A549 treated with AZD9567 at 1 μM for 4 hours (cell line): Measurements from ENCODE around the gene PTGES3. TPM values are rescaled to one million over a fixed set of nuclear protein-coding genes. Genes with fewer than 3 reads are reported as not detected.

Source experiments
- total RNA-seq: library from RNA; stranded (reverse); fragments of 200-300 nt; extraction: Qiagen RNA extraction; gene quantifications from 5 replicates; pipeline ENCODE4 v1.2.3, GENCODE V29; 2022; ENCODE audit not compliant: insufficient read depth

PTGES3 gene, protein sequence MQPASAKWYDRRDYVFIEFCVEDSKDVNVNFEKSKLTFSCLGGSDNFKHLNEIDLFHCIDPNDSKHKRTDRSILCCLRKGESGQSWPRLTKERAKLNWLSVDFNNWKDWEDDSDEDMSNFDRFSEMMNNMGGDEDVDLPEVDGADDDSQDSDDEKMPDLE
- total RNA-seq = 353 to 461 TPM (median 388 TPM) in 5 replicates

DNA sequence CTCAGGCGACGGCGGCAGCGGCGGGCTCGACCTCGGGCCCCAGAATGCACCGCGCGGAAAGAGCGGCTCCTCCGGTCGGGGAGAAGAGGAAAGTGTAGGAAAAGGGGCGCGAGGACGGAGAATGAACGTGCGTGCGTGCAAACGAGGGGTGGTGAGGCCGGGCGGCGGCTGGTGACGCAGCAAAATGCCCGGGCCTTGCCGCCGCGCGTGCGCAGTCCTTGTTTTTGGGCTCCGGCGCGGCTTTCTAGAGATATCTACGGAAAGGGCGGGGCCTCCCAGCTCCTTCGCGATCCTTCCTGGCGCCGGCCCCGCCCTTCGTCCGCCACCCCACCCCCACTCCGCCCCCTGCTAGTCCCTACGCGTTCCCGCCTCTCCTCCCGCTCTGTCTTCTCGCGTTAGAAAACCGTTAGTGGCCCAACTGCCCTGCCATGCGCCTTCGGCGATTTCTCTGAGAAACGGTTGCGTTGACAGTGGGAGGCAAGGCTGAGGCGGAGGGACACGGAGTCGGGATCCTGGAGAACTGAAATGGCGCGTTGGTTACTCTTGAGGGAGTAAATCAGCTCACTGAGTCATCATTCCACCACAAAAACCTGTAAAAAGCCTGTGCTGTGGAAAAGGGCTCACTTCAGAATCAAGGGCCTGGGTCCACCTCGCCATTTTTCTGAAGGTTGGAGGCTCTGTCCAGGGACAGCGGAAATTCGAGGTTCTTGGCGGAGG lies at the start of gene PTGES3:
TSS of gene PTGES3 (minus strand) at position 156 of the 717 bp plus-strand sequence. CDS start 285 bp downstream, outside the sequence.

DNA sequence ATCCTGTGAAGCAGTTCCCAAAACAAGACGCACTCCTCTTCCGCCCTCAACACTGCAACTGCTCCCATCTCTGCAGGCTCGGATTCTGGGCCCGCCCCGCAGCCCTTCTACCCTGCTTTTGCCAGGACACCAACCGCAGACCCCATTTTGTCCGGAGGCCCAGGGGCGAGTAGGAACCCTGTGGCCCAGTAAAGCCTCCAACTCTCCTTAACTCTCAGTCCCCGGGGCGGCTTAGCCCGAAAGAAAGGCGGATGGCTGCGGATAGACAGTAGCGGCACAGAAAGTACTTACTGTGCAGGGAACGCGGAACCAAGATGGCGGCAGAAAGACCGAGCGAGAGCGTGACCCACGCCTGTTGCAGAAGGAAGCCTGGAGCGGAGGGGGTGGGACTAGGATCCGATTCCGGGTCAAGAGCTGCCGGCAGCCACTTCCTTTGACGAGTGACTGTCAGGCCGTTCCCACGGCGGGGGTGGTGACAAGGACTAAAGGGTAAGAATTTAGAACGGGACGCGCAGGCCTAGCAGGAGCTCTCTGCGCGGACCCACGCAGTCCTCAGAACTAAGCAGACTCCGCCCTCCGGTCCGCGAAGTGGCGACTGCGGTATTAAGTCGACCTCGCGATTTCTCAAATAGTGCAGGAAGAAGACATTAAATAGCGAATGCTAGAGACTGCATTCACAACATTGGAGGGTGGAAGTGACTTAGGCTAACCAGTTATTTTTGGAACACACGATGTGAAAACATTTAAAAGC lies 37.1 kb upstream of the PTGES3 start, which contains the start of gene NACA:
TSS of gene NACA (minus strand) at position 328 of the 751 bp plus-strand sequence. CDS start 778 bp downstream, outside the sequence.

DNA sequence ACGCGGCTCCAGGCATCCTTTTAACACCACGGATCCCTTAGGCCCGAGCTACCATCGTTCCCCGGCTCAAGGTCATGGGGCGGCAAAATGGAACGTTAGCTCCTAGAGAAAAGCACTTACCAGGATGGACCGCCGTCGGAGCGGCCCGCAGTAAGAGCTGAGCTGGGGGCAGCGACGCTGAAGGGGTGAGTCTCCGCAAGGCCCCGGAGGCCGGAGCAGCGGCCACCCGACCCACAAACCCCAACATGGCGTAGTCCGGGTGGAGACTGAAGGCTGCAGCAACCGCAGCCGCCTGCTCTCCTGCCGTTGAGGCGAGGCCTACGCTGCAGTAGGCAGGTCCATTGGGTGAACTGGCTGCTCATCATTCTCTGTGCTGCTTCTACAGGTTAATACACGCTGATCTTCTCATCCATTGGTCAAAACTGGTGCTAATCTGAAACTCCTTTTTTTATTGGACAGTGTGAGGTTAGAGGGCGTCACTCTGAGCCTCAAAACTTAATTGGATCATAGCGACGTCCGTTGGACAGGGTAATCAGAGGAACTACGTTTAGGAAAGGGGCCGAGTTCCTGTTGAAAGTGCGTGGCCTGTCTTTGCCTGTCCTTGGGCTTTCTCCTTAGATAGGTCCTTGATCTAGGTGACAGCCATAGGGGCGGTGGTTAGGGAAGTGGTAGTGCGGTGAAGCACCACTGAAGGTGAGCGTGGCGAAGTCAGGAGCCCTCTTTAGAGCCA lies 42.2 kb downstream of the PTGES3 start, which contains the start of gene ATP5F1B:
TSS of gene ATP5F1B (minus strand) at position 268 of the 730 bp plus-strand sequence. CDS start at position 247, 21 bp downstream.

DNA sequence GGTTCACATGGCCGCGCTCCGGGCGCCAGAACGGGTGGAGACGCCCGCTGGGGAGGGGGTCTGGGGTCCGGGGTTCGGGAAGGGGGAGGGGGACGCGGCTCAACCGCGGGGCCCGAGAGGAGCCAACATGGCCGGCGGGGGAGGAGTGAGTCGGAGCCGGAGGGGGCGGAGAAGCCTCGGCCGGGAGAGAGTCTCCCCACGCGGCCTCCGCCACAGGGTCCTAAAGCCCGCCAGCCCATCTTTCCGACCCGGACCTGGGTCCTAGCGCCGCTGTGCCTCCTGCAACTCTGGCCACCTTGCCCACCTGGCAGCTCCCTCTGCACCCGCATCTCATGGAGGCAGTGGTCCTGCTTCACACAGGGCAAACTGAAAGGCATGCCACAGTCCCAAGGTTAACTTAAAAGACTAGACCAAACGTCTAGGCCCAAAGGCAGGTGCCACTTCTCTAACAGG lies 57.9 kb downstream of the PTGES3 start, which contains the start of gene BAZ2A:
TSS of gene BAZ2A (minus strand) at position 147 of the 453 bp plus-strand sequence. CDS start 12,796 bp downstream, outside the sequence.

Other genes with a start within 250 kb of the PTGES3 start
- gene TIMELESS, start 238.9 kb downstream of the PTGES3 start, total RNA-seq = 36.0 to 39.8 TPM (median 37.4 TPM) in 5 replicates
- gene MIP, start 233.6 kb downstream of the PTGES3 start, total RNA-seq = 0.09 to 0.23 TPM in 2 of 5 replicates, not detected in the others
- 1.4 to 1.8 TPM (median 1.7 TPM) in 5 replicates for gene SPRYD4, start 219.7 kb downstream of the PTGES3 start, total RNA-seq
- 0.14 to 0.33 TPM (median 0.15 TPM) in 3 of 5 replicates, not detected in the others for gene GLS2, start 200.1 kb downstream of the PTGES3 start, total RNA-seq
- 8.0 to 12.1 TPM (median 8.8 TPM) in 5 replicates for gene RBMS2, start 166.5 kb downstream of the PTGES3 start, total RNA-seq
- 25.5 to 45.1 TPM (median 40.8 TPM) in 5 replicates for gene BAZ2A, start 58.0 kb downstream of the PTGES3 start, total RNA-seq
- gene ATP5F1B, start 42.3 kb downstream of the PTGES3 start, total RNA-seq = 870 to 951 TPM (median 905 TPM) in 5 replicates
- gene NACA, start 37.0 kb upstream of the PTGES3 start, total RNA-seq = 1,464 to 1,658 TPM (median 1,495 TPM) in 5 replicates
- 22.5 to 29.3 TPM (median 23.1 TPM) in 5 replicates for gene PRIM1, start 64.0 kb upstream of the PTGES3 start, total RNA-seq
- 1.1 to 5.1 TPM (median 1.2 TPM) in 5 replicates for gene HSD17B6, start 75.0 kb upstream of the PTGES3 start, total RNA-seq
- gene SDR9C7, start 246.1 kb upstream of the PTGES3 start, total RNA-seq = 0.05 TPM in 1 of 5 replicates, not detected in the others